SK-N-SH (cell line): ENCODE data around the gene CACNG5. TPM values are rescaled to one million over a fixed set of nuclear protein-coding genes. Genes with fewer than 3 reads are reported as not detected.

Source experiments
- CTCF ChIA-PET: fragments of 300-600, 350-600 bp; formaldehyde crosslinking; extraction: SDS; loops from one replicate; lab custom pipeline; 2021; lab: Yijun Ruan, JAX
- POLR2A ChIA-PET: fragments of 350-600 bp; sonication (Branson Sonifier 250); formaldehyde crosslinking; extraction: SDS; loops from one replicate; lab custom pipeline; 2020; ENCODE audit warnings: antibody characterized with exemption, inconsistent platforms; lab: Yijun Ruan, JAX
- DNase-seq: peaks from one replicate; pipeline ENCODE4 v3.0.0; 2012
- H2AFZ ChIP-seq: fragments of 200-600 bp; sonication (generic); 2 replicates; pipeline ENCODE4 v1.8.1; 2016; ENCODE audit warnings: antibody characterized with exemption, mild to moderate bottlenecking, low read depth
- H3F3A ChIP-seq: fragments of 200-600 bp; sonication (generic); replicated peaks from 2 replicates; pipeline ENCODE3; 2016; ENCODE audit warnings: antibody characterized with exemption, mild to moderate bottlenecking; ENCODE audit not compliant: insufficient read depth
- H3K27ac ChIP-seq, 2 experiments: fragments of 200-500 bp in 1 of 2; fragments of 200-600 bp in 1 of 2; sonication (Bioruptor generic) in 1 of 2; sonication (generic), shearing (Covaris generic) in 1 of 2; 2 replicates each; pipeline versions ENCODE4 v1.5.1 to v1.6.1; 2014 to 2016; ENCODE audit warnings: low read depth in 2 of 2, inconsistent platforms in 1 of 2, low read length in 1 of 2, mild to moderate bottlenecking in 1 of 2, mixed read lengths in 1 of 2
- H3K27me3 ChIP-seq: fragments of 200-600 bp; sonication (generic), shearing (Covaris generic); 2 replicates; pipeline ENCODE4 v1.6.1; 2016; ENCODE audit warnings: mixed run types; ENCODE audit not compliant: insufficient read depth
- H3K36me3 ChIP-seq, 2 experiments: fragments of 200-500 bp in 1 of 2; fragments of 200-600 bp in 1 of 2; sonication (Bioruptor generic) in 1 of 2; sonication (generic) in 1 of 2; replicated peaks in 1 of 2; 2 replicates each; pipeline versions ENCODE3 to v1.5.1; 2014 to 2016; ENCODE audit warnings: low read length in 1 of 2, mild to moderate bottlenecking in 1 of 2; ENCODE audit not compliant: insufficient read depth in 2 of 2, control insufficient read depth in 1 of 2
- H3K4me1 ChIP-seq, 2 experiments: fragments of 200-500 bp in 1 of 2; fragments of 200-600 bp in 1 of 2; sonication (Bioruptor generic) in 1 of 2; sonication (generic), shearing (Covaris generic) in 1 of 2; 2 replicates each; pipeline versions ENCODE4 v1.5.1 to v1.6.1; 2014 to 2016; ENCODE audit warnings: low read depth in 1 of 2, low read length in 1 of 2, mixed run types in 1 of 2; ENCODE audit not compliant: insufficient read depth in 2 of 2, control insufficient read depth in 1 of 2
- H3K4me2 ChIP-seq: fragments of 200-600 bp; sonication (generic), shearing (Covaris generic); 2 replicates; pipeline ENCODE4 v1.6.1; 2017; ENCODE audit warnings: mixed run types
- H3K4me3 ChIP-seq, 2 experiments: fragments of 200-500 bp in 1 of 2; fragments of 200-600 bp in 1 of 2; sonication (Bioruptor generic) in 1 of 2; sonication (generic), shearing (Covaris generic) in 1 of 2; 2 replicates each; pipeline versions ENCODE4 v1.5.1 to v1.8.1; 2014 to 2016; ENCODE audit warnings: low read depth in 2 of 2, inconsistent platforms in 1 of 2, low read length in 1 of 2, mild to moderate bottlenecking in 1 of 2, mixed read lengths in 1 of 2, moderate library complexity in 1 of 2
- H3K79me2 ChIP-seq: fragments of 200-600 bp; sonication (generic); 2 replicates; pipeline ENCODE4 v1.8.1; 2017; ENCODE audit warnings: mild to moderate bottlenecking; ENCODE audit not compliant: insufficient read depth
- H3K9ac ChIP-seq: fragments of 200-600 bp; sonication (generic); 2 replicates; pipeline ENCODE4 v1.6.1; 2017; ENCODE audit warnings: mixed run types
- H3K9me2 ChIP-seq: fragments of 200-600 bp; sonication (generic); 2 replicates; pipeline ENCODE4 v1.6.1; 2017; ENCODE audit warnings: mixed run types
- H3K9me3 ChIP-seq: fragments of 200-600 bp; sonication (generic); 2 replicates; pipeline ENCODE4 v1.6.1; 2017; ENCODE audit warnings: mixed run types, mild to moderate bottlenecking, moderate library complexity
- H4K20me1 ChIP-seq: fragments of 200-600 bp; sonication (generic); 2 replicates; pipeline ENCODE4 v1.6.1; 2017; ENCODE audit warnings: mild to moderate bottlenecking, mixed run types; ENCODE audit not compliant: insufficient read depth
- EP300 ChIP-seq, 2 experiments: IDR thresholded peaks; 2 replicates each; pipeline versions ENCODE4 v1.4.0 to v1.6.1; 2012; ENCODE audit warnings: borderline replicate concordance in 1 of 2, low read depth in 1 of 2, low read length in 1 of 2
- FOSL2 ChIP-seq: IDR thresholded peaks from 2 replicates; pipeline ENCODE4 v1.4.0; 2012; ENCODE audit warnings: low read depth, mild to moderate bottlenecking, moderate library complexity, borderline replicate concordance
- FOXJ3 ChIP-seq: sonication (generic); formaldehyde crosslinking; IDR thresholded peaks from 2 replicates; pipeline ENCODE4 v1.5.1; 2020; ENCODE audit warnings: mild to moderate bottlenecking, missing genetic modification reagents
- JUND ChIP-seq: IDR thresholded peaks from 2 replicates; pipeline ENCODE4 v1.4.0; 2012
- MEF2A ChIP-seq: IDR thresholded peaks from 2 replicates; pipeline ENCODE4 v1.4.0; 2012; ENCODE audit warnings: low read depth, borderline replicate concordance
- MXI1 ChIP-seq: IDR thresholded peaks from 2 replicates; pipeline ENCODE4 v1.6.1; 2012; ENCODE audit warnings: mild to moderate bottlenecking, low read depth, low read length, improper control_type of control experiment
- NFIC ChIP-seq: IDR thresholded peaks from 2 replicates; pipeline ENCODE4 v1.4.0; 2012; ENCODE audit warnings: borderline replicate concordance
- POLR2AphosphoS5 ChIP-seq: IDR thresholded peaks from 2 replicates; pipeline ENCODE4 v1.6.1; 2012; ENCODE audit warnings: low read depth, low read length
- RAD21 ChIP-seq: IDR thresholded peaks from 2 replicates; pipeline ENCODE4 v1.6.1; 2012; ENCODE audit warnings: mild to moderate bottlenecking, low read length
- RCOR1 ChIP-seq: fragments of 150-350 bp; IDR thresholded peaks from 2 replicates; pipeline ENCODE4 v1.6.1; 2017; ENCODE audit warnings: antibody characterized with exemption, low read length
- REST ChIP-seq: IDR thresholded peaks from 2 replicates; pipeline ENCODE4 v1.6.1; 2012; ENCODE audit warnings: mild to moderate bottlenecking, low read depth, low read length, moderate library complexity
- SIN3A ChIP-seq: IDR thresholded peaks from 2 replicates; pipeline ENCODE4 v1.6.1; 2012; ENCODE audit warnings: low read depth, mild to moderate bottlenecking, low read length, moderate library complexity, borderline replicate concordance
- ZBTB33 ChIP-seq: IDR thresholded peaks from 2 replicates; pipeline ENCODE4 v1.4.0; 2012; ENCODE audit warnings: low read depth, borderline replicate concordance
- WGBS: methylation state at CpG from one replicate; pipeline ENCODE4 v1.1.6; 2017; ENCODE audit warnings: low lambda C conversion rate; 5-methylcytosine and 5-hydroxymethylcytosine counted together
- polyA plus RNA-seq, 3 experiments: library from polyadenylated mRNA; depleted of rRNA; stranded (reverse); fragments of >200 nt; gene quantifications; 2 replicates each; pipeline ENCODE4 v1.2.3, GENCODE V29; 2012
- TF ChIP-seq, protein P1 (sequence below): IDR thresholded peaks from 2 replicates; pipeline ENCODE4 v1.4.0; 2012; ENCODE audit warnings: low read depth, borderline replicate concordance

CACNG5 gene
- polyA plus RNA-seq, 1 of the 3 experiments (the other 2 are of a cell fraction): 0.10 TPM

- H3K27ac ChIP-seq: no peak overlapping the region
- ChIA-PET POLR2A (no interaction called here), CTCF (no interaction called here)
- no peaks in the 10 kb centered on the region for H3K9me3 ChIP-seq
- H4K20me1 ChIP-seq: no peaks in the 10 kb centered on the region
- no peak overlapping the region for H3K9ac ChIP-seq
- no peaks in the 10 kb centered on the region for H3K9me2 ChIP-seq
- peaks cover 13 to 17% of the 10 kb centered on the region in 2 experiments for H3K36me3 ChIP-seq
- 91% methylated on average over 9 of the region's 9 CpGs for WGBS
- no peak for TF ChIP-seq ZBTB33
- no peak for TF ChIP-seq REST
- no peak for TF ChIP-seq JUND
- TF ChIP-seq SIN3A: no peak
- TF ChIP-seq RCOR1: no peak
- no peak for TF ChIP-seq EP300 (IDR thresholded peaks at IDR 0.05; ENCODE audit: borderline replicate concordance in 1 of 2, low read depth in 1 of 2, low read length in 1 of 2)
- no peak for TF ChIP-seq MEF2A
- no peak for TF ChIP-seq RAD21
- no peak for TF ChIP-seq FOSL2
- no peak for TF ChIP-seq FOXJ3 (CRISPR knock-in tag)
- no peak for TF ChIP-seq POLR2AphosphoS5
- TF ChIP-seq, protein P1, sequence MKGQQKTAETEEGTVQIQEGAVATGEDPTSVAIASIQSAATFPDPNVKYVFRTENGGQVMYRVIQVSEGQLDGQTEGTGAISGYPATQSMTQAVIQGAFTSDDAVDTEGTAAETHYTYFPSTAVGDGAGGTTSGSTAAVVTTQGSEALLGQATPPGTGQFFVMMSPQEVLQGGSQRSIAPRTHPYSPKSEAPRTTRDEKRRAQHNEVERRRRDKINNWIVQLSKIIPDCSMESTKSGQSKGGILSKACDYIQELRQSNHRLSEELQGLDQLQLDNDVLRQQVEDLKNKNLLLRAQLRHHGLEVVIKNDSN: no peak
- no peak for TF ChIP-seq NFIC
- TF ChIP-seq MXI1: no peak
- no peak overlapping the region for H2AFZ ChIP-seq
- H3K4me1 ChIP-seq: peaks cover 0 to 12% of the 10 kb centered on the region in 2 experiments; a peak in 1 of 4 replicates
- DNase-seq: no peak
- no peaks in the 10 kb centered on the region for H3K27me3 ChIP-seq
- H3K4me2 ChIP-seq: no peak overlapping the region
- no peaks in the 10 kb centered on the region for H3K79me2 ChIP-seq
- no peak overlapping the region for H3K4me3 ChIP-seq
- H3F3A ChIP-seq: peaks cover 20% of the 10 kb centered on the region
Measured at GRCh38 chr17:66811683-66812054, 23.2 kb upstream of the CACNG5 start.
